HCT116 (cell line): ENCODE results near the gene GRIFIN. TPM values are rescaled to one million over a fixed set of nuclear protein-coding genes. Genes with fewer than 3 reads are reported as not detected.

Experiments
- ATAC-seq: fragments of 200-7000 bp; cut with Tn5 transposase; 2 replicates; pipeline ENCODE4 v1.9.1; 2020; ENCODE audit warnings: mild to moderate bottlenecking, moderate library complexity
- BruUV-seq: library from RNA; stranded (reverse); fragments of 400-500 nt; replicated peaks from 2 replicates; lab custom pipeline; 2021; lab: Mats Ljungman, UMichigan
- CTCF ChIA-PET: fragments of 300-600 bp; sonication (Branson Sonifier 250); formaldehyde crosslinking; loops from one replicate; lab custom pipeline; 2021; ENCODE audit warnings: antibody characterized with exemption; lab: Charles Lee
- POLR2A ChIA-PET: fragments of 300-600, 350-600 bp; sonication (Branson Sonifier 250); formaldehyde crosslinking; loops from one replicate; lab custom pipeline; 2021; ENCODE audit warnings: antibody characterized with exemption; lab: Charles Lee
- RAD21 ChIA-PET, 2 experiments: fragments of 300-600 bp; sonication (Branson Sonifier 250); formaldehyde crosslinking; loops; one replicate each; lab custom pipeline; 2023; ENCODE audit warnings: low total read pairs in 2 of 2; ENCODE audit not compliant: uncharacterized antibody in 2 of 2, unreplicated experiment in 2 of 2, low non-redundant PET in 1 of 2; lab: Charles Lee
- DNase-seq: peaks from one replicate; pipeline ENCODE4 v3.0.0-alpha.2; 2010; ENCODE audit warnings: low read depth, low spot score
- H2AFZ ChIP-seq: fragments of 200-600 bp; shearing (Covaris generic), sonication (generic); 2 replicates; pipeline ENCODE4 v1.6.1; 2017; ENCODE audit warnings: low read depth, mixed run types, mixed read lengths, antibody characterized with exemption, low read length; ENCODE audit not compliant: poor library complexity, severe bottlenecking
- H3K27ac ChIP-seq: 2 replicates; pipeline ENCODE4 v1.5.1; 2012; ENCODE audit warnings: low read depth, low read length
- H3K27me3 ChIP-seq: fragments of 200-600 bp; sonication (generic); 2 replicates; pipeline ENCODE4 v1.6.1; 2016; ENCODE audit warnings: mixed run types, low read length, mixed read lengths; ENCODE audit not compliant: insufficient read depth
- H3K36me3 ChIP-seq, 2 experiments: fragments of 200-500 bp in 1 of 2; fragments of 200-600 bp in 1 of 2; sonication (Bioruptor generic) in 1 of 2; sonication (generic) in 1 of 2; 2 replicates each; pipeline versions ENCODE4 v1.5.1 to v1.6.1; 2014 to 2016; ENCODE audit warnings: low read length in 2 of 2, inconsistent platforms in 1 of 2, mixed read lengths in 1 of 2, mixed run types in 1 of 2; ENCODE audit not compliant: insufficient read depth in 2 of 2, control insufficient read depth in 1 of 2
- H3K4me1 ChIP-seq, 2 experiments: fragments of 200-600 bp in 1 of 2; sonication (generic) in 1 of 2; 2 replicates each; pipeline versions ENCODE4 v1.5.1 to v1.6.1; 2012 to 2017; ENCODE audit warnings: low read length in 2 of 2, inconsistent platforms in 1 of 2, mild to moderate bottlenecking in 1 of 2, mixed read lengths in 1 of 2, mixed run types in 1 of 2, moderate library complexity in 1 of 2; ENCODE audit not compliant: insufficient read depth in 2 of 2, control insufficient read depth in 1 of 2
- H3K4me2 ChIP-seq: fragments of 200-600 bp; sonication (generic); 2 replicates; pipeline ENCODE4 v1.6.1; 2017; ENCODE audit warnings: mixed run types, low read length, mixed read lengths
- H3K4me3 ChIP-seq, 2 experiments: fragments of 200-600 bp in 1 of 2; sonication (generic) in 1 of 2; replicated peaks in 1 of 2; 2 replicates each; pipeline ENCODE4 v1.5.1; 2011 to 2016; ENCODE audit warnings: low read length in 2 of 2, control low read depth in 1 of 2, low read depth in 1 of 2, mild to moderate bottlenecking in 1 of 2, mixed read lengths in 1 of 2, mixed run types in 1 of 2
- H3K79me2 ChIP-seq: fragments of 200-600 bp; sonication (generic); 2 replicates; pipeline ENCODE4 v1.6.1; 2017; ENCODE audit warnings: mild to moderate bottlenecking, mixed run types, low read length, moderate library complexity, mixed read lengths; ENCODE audit not compliant: insufficient read depth
- H3K9ac ChIP-seq: fragments of 200-600 bp; sonication (generic); 2 replicates; pipeline ENCODE4 v1.6.1; 2016; ENCODE audit warnings: low read length, mixed read lengths
- H3K9me2 ChIP-seq: fragments of 200-600 bp; sonication (generic), shearing (Covaris generic); 2 replicates; pipeline ENCODE4 v1.6.1; 2017; ENCODE audit warnings: mixed run types, mild to moderate bottlenecking, moderate library complexity; ENCODE audit not compliant: insufficient read depth
- H3K9me3 ChIP-seq, 2 experiments: fragments of 200-500 bp in 1 of 2; fragments of 200-600 bp in 1 of 2; sonication (Bioruptor generic) in 1 of 2; sonication (generic) in 1 of 2; 2 replicates each; pipeline ENCODE4 v1.6.1; 2014 to 2017; ENCODE audit warnings: low read length in 2 of 2, mixed read lengths in 2 of 2, inconsistent platforms in 1 of 2, low read depth in 1 of 2, mild to moderate bottlenecking in 1 of 2, mixed run types in 1 of 2, moderate library complexity in 1 of 2; ENCODE audit not compliant: control insufficient read depth in 1 of 2, insufficient read depth in 1 of 2
- H4K20me1 ChIP-seq: fragments of 200-600 bp; sonication (generic), shearing (Covaris generic); 2 replicates; pipeline ENCODE4 v1.6.1; 2017; ENCODE audit warnings: mixed run types, mild to moderate bottlenecking, moderate library complexity; ENCODE audit not compliant: insufficient read depth
- ELF1 ChIP-seq: IDR thresholded peaks from 2 replicates; pipeline ENCODE4 v1.6.1; 2012; ENCODE audit warnings: low read depth, borderline replicate concordance
- EZH2 ChIP-seq: fragments of 200-600 bp; sonication (generic); IDR thresholded peaks from 2 replicates; pipeline ENCODE4 v1.6.1; 2017; ENCODE audit warnings: antibody characterized with exemption, mixed run types
- EZH2phosphoT487 ChIP-seq: fragments of 200-600 bp; IDR thresholded peaks from 2 replicates; pipeline ENCODE4 v1.6.1; 2018; ENCODE audit warnings: antibody characterized with exemption, borderline replicate concordance
- FOSL1 ChIP-seq: IDR thresholded peaks from 2 replicates; pipeline ENCODE4 v1.6.1; 2012; ENCODE audit warnings: low read depth
- POLR2A ChIP-seq: IDR thresholded peaks from 2 replicates; pipeline ENCODE4 v1.7.0; 2011; ENCODE audit warnings: borderline replicate concordance; ENCODE audit not compliant: insufficient read depth, insufficient read length; ENCODE audit errors: extremely low read depth
- RAD21 ChIP-seq: IDR thresholded peaks from 2 replicates; pipeline ENCODE4 v1.6.1; 2012; ENCODE audit warnings: low read depth, mild to moderate bottlenecking
- SIN3A ChIP-seq: IDR thresholded peaks from 2 replicates; pipeline ENCODE4 v1.6.1; 2012; ENCODE audit warnings: low read depth
- SP1 ChIP-seq: IDR thresholded peaks from 2 replicates; pipeline ENCODE4 v1.6.1; 2012; ENCODE audit warnings: low read depth
- TCF7L2 ChIP-seq: IDR thresholded peaks from 2 replicates; pipeline ENCODE4 v1.7.0; 2011; ENCODE audit warnings: borderline replicate concordance, inconsistent platforms; ENCODE audit not compliant: insufficient read depth, insufficient read length; ENCODE audit errors: extremely low read depth
- ZFX ChIP-seq: fragments of 450-650 bp; IDR thresholded peaks from 2 replicates; pipeline ENCODE4 v1.6.1; 2017
- intact Hi-C: fragments of 100-400 bp; cut with micrococcal nuclease; formaldehyde crosslinking; loops from 2 replicates; pipeline ENCODE4 v1.10.0; 2022
- total RNA-seq: library from RNA; stranded (reverse); gene quantifications from one replicate; pipeline ENCODE4 v1.2.1, GENCODE V29; 2021; ENCODE audit not compliant: unreplicated experiment
- TF ChIP-seq, protein P1 (sequence below), 3 experiments: fragments of 200-600 bp in 1 of 3; sonication (generic) in 1 of 3; IDR thresholded peaks in 2 of 3; conservative IDR thresholded peaks in 1 of 3; 2 replicates each; pipeline ENCODE4 v1.5.1; 2012 to 2017; ENCODE audit warnings: low read depth in 2 of 3, low read length in 2 of 3, antibody characterized with exemption in 1 of 3, borderline replicate concordance in 1 of 3, control low read depth in 1 of 3, mild to moderate bottlenecking in 1 of 3, mixed read lengths in 1 of 3, mixed run types in 1 of 3, moderate library complexity in 1 of 3; ENCODE audit not compliant: insufficient read depth in 1 of 3
- TF ChIP-seq, protein P2 (sequence below): IDR thresholded peaks from 2 replicates; pipeline ENCODE4 v1.6.1; 2012
- TF ChIP-seq, protein P3 (sequence below): IDR thresholded peaks from 2 replicates; pipeline ENCODE4 v1.6.1; 2011; ENCODE audit warnings: mild to moderate bottlenecking, low read length, moderate library complexity; ENCODE audit not compliant: insufficient replicate concordance; ENCODE audit errors: extremely low read depth

The GRIFIN gene
- total RNA-seq, 1 experiment from 2014 or later, result not detected

DNA sequence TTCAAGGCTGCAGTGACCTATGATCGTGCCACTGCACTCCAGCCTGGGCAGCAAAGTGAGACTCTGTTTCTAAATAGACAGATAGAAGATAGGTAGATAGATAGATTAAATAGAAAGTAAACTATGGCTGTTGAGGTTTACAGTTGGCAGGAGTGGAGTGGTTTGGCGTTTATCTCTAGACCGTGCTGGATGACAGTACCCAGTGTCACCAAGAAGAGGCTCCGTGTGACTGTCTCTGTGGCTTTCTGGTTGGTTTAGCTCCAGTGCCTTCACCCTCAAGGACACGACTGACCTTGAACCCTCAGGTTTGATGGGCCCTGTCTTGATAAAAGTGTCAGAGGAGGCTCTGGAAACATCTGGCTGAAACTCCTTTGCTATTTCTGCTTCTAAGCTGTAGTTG is 41.1 kb downstream of the GRIFIN start:
- intact Hi-C loops, result no loop called here
- no peak overlapping the region for H3K4me3 ChIP-seq

DNA sequence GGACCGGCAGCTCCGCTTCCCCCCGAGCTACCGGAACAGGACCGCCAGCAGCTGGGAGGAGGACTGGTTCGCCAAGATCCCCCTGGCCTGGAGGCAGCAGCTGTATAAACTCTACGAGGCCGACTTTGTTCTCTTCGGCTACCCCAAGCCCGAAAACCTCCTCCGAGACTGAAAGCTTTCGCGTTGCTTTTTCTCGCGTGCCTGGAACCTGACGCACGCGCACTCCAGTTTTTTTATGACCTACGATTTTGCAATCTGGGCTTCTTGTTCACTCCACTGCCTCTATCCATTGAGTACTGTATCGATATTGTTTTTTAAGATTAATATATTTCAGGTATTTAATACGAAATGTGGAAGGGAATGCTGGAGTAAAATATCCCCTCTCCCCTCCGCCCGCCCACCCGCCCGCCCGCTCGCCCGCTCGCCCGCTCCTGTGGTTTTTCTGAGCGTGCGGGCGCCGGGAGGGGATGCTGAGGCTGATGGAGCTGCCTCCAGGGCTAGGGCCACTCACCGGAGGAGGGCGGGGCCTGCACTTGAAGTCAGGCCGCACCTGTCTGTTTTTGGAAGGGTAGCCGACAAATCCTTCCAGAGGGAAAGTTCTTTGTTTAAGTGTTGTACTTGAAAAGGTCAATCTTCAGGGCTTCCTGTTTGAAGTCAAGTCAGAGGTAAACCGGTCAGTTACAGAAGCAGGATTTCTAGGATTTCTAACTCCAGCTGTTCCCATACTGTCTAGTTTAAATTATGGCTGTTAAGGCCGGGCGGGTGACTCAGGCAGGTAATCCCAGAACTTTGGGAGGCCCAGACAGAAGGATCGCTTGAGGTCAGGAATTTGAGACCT is 42.3 kb downstream of the GRIFIN start:
- CTCF ChIA-PET, result no interaction called here
- ATAC-seq (no peak), DNase-seq (no peak)
- Histone ChIP-seq H3K79me2 (no peaks in the 10 kb centered on the region), H3K36me3 (no peaks in the 10 kb centered on the region), H4K20me1 (no peaks in the 10 kb centered on the region), H3K4me3 (no peak overlapping the region), H3K9ac (no peak overlapping the region), H3K27me3 (no peaks in the 10 kb centered on the region), H3K4me1 (no peaks in the 10 kb centered on the region), H3K9me3 (no peaks in the 10 kb centered on the region; a peak in 1 of 4 replicates), H3K27ac (no peak overlapping the region), H3K4me2 (no peak overlapping the region), H2AFZ (no peak overlapping the region), H3K9me2 (no peaks in the 10 kb centered on the region)
- RAD21 ChIA-PET, result no interaction called here
- BruUV-seq, result no TSS peak
- POLR2A ChIA-PET, result no interaction called here
- intact Hi-C loops, result no loop called here
- TF ChIP-seq ELF1, result no peak
- TF ChIP-seq RAD21, result no peak
- TF ChIP-seq EZH2phosphoT487, result no peak
- no peak for TF ChIP-seq EZH2
- no peak for TF ChIP-seq SIN3A
- no peak for TF ChIP-seq SP1
- no peak for TF ChIP-seq POLR2A
- no peak for TF ChIP-seq ZFX
- TF ChIP-seq FOSL1, result no peak
- TF ChIP-seq, protein P1, sequence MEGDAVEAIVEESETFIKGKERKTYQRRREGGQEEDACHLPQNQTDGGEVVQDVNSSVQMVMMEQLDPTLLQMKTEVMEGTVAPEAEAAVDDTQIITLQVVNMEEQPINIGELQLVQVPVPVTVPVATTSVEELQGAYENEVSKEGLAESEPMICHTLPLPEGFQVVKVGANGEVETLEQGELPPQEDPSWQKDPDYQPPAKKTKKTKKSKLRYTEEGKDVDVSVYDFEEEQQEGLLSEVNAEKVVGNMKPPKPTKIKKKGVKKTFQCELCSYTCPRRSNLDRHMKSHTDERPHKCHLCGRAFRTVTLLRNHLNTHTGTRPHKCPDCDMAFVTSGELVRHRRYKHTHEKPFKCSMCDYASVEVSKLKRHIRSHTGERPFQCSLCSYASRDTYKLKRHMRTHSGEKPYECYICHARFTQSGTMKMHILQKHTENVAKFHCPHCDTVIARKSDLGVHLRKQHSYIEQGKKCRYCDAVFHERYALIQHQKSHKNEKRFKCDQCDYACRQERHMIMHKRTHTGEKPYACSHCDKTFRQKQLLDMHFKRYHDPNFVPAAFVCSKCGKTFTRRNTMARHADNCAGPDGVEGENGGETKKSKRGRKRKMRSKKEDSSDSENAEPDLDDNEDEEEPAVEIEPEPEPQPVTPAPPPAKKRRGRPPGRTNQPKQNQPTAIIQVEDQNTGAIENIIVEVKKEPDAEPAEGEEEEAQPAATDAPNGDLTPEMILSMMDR (IDR thresholded peaks at IDR 0.05 in 2 of 3, conservative IDR thresholded peaks at IDR 0.05 in 1 of 3; ENCODE audit: borderline replicate concordance in 1 of 3, insufficient read depth in 1 of 3, low read depth in 2 of 3, low read length in 2 of 3), result no peak
- TF ChIP-seq, protein P2, sequence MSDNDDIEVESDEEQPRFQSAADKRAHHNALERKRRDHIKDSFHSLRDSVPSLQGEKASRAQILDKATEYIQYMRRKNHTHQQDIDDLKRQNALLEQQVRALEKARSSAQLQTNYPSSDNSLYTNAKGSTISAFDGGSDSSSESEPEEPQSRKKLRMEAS, result no peak
- no peak for TF ChIP-seq TCF7L2

More for the DNA sequence above, 41.1 kb downstream of the GRIFIN start:
- Histone ChIP-seq H4K20me1 (no peaks in the 10 kb centered on the region), H3K4me2 (no peak overlapping the region), H3K36me3 (no peaks in the 10 kb centered on the region), H3K79me2 (no peaks in the 10 kb centered on the region), H3K27ac (no peak overlapping the region), H2AFZ (no peak overlapping the region), H3K4me1 (no peaks in the 10 kb centered on the region), H3K9ac (no peak overlapping the region), H3K27me3 (no peaks in the 10 kb centered on the region), H3K9me2 (no peaks in the 10 kb centered on the region), H3K9me3 (no peaks in the 10 kb centered on the region; a peak in 1 of 4 replicates)
- ATAC-seq (no peak), DNase-seq (no peak)
- ChIA-PET RAD21 (no interaction called here), POLR2A (no interaction called here), CTCF (no interaction called here)
- no TSS peak for BruUV-seq
- TF ChIP-seq, protein P2, result no peak
- TF ChIP-seq POLR2A, result no peak
- no peak for TF ChIP-seq TCF7L2
- TF ChIP-seq, protein P3, sequence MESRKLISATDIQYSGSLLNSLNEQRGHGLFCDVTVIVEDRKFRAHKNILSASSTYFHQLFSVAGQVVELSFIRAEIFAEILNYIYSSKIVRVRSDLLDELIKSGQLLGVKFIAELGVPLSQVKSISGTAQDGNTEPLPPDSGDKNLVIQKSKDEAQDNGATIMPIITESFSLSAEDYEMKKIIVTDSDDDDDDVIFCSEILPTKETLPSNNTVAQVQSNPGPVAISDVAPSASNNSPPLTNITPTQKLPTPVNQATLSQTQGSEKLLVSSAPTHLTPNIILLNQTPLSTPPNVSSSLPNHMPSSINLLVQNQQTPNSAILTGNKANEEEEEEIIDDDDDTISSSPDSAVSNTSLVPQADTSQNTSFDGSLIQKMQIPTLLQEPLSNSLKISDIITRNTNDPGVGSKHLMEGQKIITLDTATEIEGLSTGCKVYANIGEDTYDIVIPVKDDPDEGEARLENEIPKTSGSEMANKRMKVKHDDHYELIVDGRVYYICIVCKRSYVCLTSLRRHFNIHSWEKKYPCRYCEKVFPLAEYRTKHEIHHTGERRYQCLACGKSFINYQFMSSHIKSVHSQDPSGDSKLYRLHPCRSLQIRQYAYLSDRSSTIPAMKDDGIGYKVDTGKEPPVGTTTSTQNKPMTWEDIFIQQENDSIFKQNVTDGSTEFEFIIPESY, result no peak
